Liver (tissue), 9 donors: Measurements from ENCODE around the gene SDC1. TPM values are rescaled to one million over a fixed set of nuclear protein-coding genes. Genes with fewer than 3 reads are reported as not detected.
A peak's percentile ranks its signal among the peaks of the same experiment; 100 is the strongest.

Experiments
- DNase-seq: peaks from one replicate; pipeline ENCODE4 v3.0.0-alpha.2; 2017; ENCODE audit warnings: low spot score
- H3K27ac ChIP-seq, 2 donors: one replicate each; pipeline ENCODE4 v1.7.0; 2013; ENCODE audit warnings: inconsistent platforms in 2 of 2, low read length in 2 of 2, control low read depth in 1 of 2, low read depth in 1 of 2, mild to moderate bottlenecking in 1 of 2
- H3K27me3 ChIP-seq, 4 donors: one replicate each; pipeline versions ENCODE4 v1.6.1 to v1.7.0; 2013; ENCODE audit warnings: low read length in 3 of 4, inconsistent platforms in 1 of 4, mild to moderate bottlenecking in 1 of 4, moderate library complexity in 1 of 4; ENCODE audit not compliant: control insufficient read depth in 4 of 4, insufficient read depth in 4 of 4
- H3K36me3 ChIP-seq, 4 donors: one replicate each; pipeline versions ENCODE4 v1.6.1 to v1.7.0; 2013; ENCODE audit warnings: low read length in 3 of 4, mild to moderate bottlenecking in 3 of 4, low read depth in 1 of 4, moderate library complexity in 1 of 4; ENCODE audit not compliant: control insufficient read depth in 4 of 4, insufficient read depth in 3 of 4
- H3K4me1 ChIP-seq, 4 donors: one replicate each; pipeline versions ENCODE4 v1.6.1 to v1.7.0; 2013; ENCODE audit warnings: low read length in 3 of 4, mild to moderate bottlenecking in 3 of 4, moderate library complexity in 1 of 4; ENCODE audit not compliant: control insufficient read depth in 4 of 4, insufficient read depth in 4 of 4
- H3K4me3 ChIP-seq, 3 donors: one replicate each; pipeline versions ENCODE4 v1.6.1 to v1.7.0; 2013; ENCODE audit warnings: low read length in 3 of 3, control low read depth in 1 of 3, low read depth in 1 of 3, mild to moderate bottlenecking in 1 of 3
- H3K9ac ChIP-seq, 2 donors: one replicate each; pipeline ENCODE4 v1.7.0; 2013; ENCODE audit warnings: low read length in 2 of 2, mild to moderate bottlenecking in 2 of 2, moderate library complexity in 2 of 2, control low read depth in 1 of 2, low read depth in 1 of 2
- H3K9me3 ChIP-seq, 4 donors: one replicate each; pipeline versions ENCODE4 v1.6.1 to v1.7.0; 2013; ENCODE audit warnings: low read length in 3 of 4; ENCODE audit not compliant: control insufficient read depth in 4 of 4
- ATF3 ChIP-seq: IDR thresholded peaks from 2 replicates; pipeline ENCODE4 v1.6.1; 2016; ENCODE audit warnings: antibody characterized with exemption
- CTCF ChIP-seq: fragments of 150-350 bp; IDR thresholded peaks from 2 replicates; pipeline ENCODE4 v1.5.1; 2017; ENCODE audit warnings: improper control_type of control experiment, low read depth, low read length; ENCODE audit not compliant: missing input control
- EGR1 ChIP-seq, 2 donors: IDR thresholded peaks; 2 replicates each; pipeline ENCODE4 v1.6.1; 2016 to 2018; ENCODE audit warnings: antibody characterized with exemption in 2 of 2, low read depth in 2 of 2
- FOXA1 ChIP-seq: IDR thresholded peaks from 2 replicates; pipeline ENCODE4 v1.6.1; 2016; ENCODE audit warnings: antibody characterized with exemption
- GABPA ChIP-seq, 2 donors: IDR thresholded peaks in 1 of 2; conservative IDR thresholded peaks in 1 of 2; 2 replicates each; pipeline ENCODE4 v1.6.1; 2016; ENCODE audit warnings: antibody characterized with exemption in 2 of 2, mild to moderate bottlenecking in 1 of 2, moderate library complexity in 1 of 2
- HNF4A ChIP-seq, 2 donors: conservative IDR thresholded peaks; 2 replicates each; pipeline ENCODE4 v1.6.1; 2016; ENCODE audit warnings: antibody characterized with exemption in 2 of 2, mild to moderate bottlenecking in 2 of 2
- HNF4G ChIP-seq: IDR thresholded peaks from 2 replicates; pipeline ENCODE4 v1.6.1; 2016; ENCODE audit warnings: antibody characterized with exemption
- JUND ChIP-seq, 2 donors: IDR thresholded peaks; 2 replicates each; pipeline ENCODE4 v1.6.1; 2016; ENCODE audit warnings: antibody characterized with exemption in 2 of 2
- MAX ChIP-seq: IDR thresholded peaks from 2 replicates; pipeline ENCODE4 v1.6.1; 2016; ENCODE audit warnings: antibody characterized with exemption
- NR2F2 ChIP-seq: IDR thresholded peaks from 2 replicates; pipeline ENCODE4 v1.6.1; 2016; ENCODE audit warnings: antibody characterized with exemption
- RAD21 ChIP-seq, 2 donors: IDR thresholded peaks; 2 replicates each; pipeline ENCODE4 v1.6.1; 2016; ENCODE audit warnings: antibody characterized with exemption in 2 of 2, mild to moderate bottlenecking in 2 of 2
- REST ChIP-seq: IDR thresholded peaks from 2 replicates; pipeline ENCODE4 v1.6.1; 2016; ENCODE audit warnings: antibody characterized with exemption, mild to moderate bottlenecking
- RXRA ChIP-seq, 2 donors: IDR thresholded peaks; 2 replicates each; pipeline ENCODE4 v1.6.1; 2017 to 2018; ENCODE audit warnings: antibody characterized with exemption in 2 of 2, mild to moderate bottlenecking in 1 of 2
- SP1 ChIP-seq: IDR thresholded peaks from 2 replicates; pipeline ENCODE4 v1.6.1; 2018; ENCODE audit warnings: antibody characterized with exemption, mild to moderate bottlenecking
- TAF1 ChIP-seq: conservative IDR thresholded peaks from 2 replicates; pipeline ENCODE4 v1.6.1; 2016; ENCODE audit warnings: antibody characterized with exemption, mild to moderate bottlenecking
- YY1 ChIP-seq: IDR thresholded peaks from 2 replicates; pipeline ENCODE4 v1.6.1; 2016; ENCODE audit warnings: antibody characterized with exemption, mild to moderate bottlenecking
- ZBTB33 ChIP-seq: IDR thresholded peaks from 2 replicates; pipeline ENCODE4 v1.6.1; 2016; ENCODE audit warnings: antibody characterized with exemption
- WGBS: extraction: QIAGEN DNeasy Blood & Tissue Kit; methylation state at CpG from one replicate; pipeline ENCODE4 v1.1.7; 2013; 5-methylcytosine and 5-hydroxymethylcytosine counted together
- polyA plus RNA-seq, 2 donors: library from polyadenylated mRNA; stranded (reverse) in 1 of 2; unstranded in 1 of 2; fragments of 200-250 nt in 1 of 2; fragments of >200 nt in 1 of 2; fragmentation: Nextera tagmentation in 1 of 2; extraction: Ambion mirVana in 1 of 2; gene quantifications; one replicate each; pipeline versions ENCODE4 v1.2.1 to v1.2.3, GENCODE V29; 2013 to 2015
- total RNA-seq, 2 donors: library from RNA; depleted of rRNA; stranded (reverse); fragments of >200 nt; gene quantifications; one replicate each; pipeline ENCODE4 v1.2.3, GENCODE V29; 2014
- donor health status: healthy.
- donor health status: healthy.
- donor health status: healthy.
- donor health status: healthy.
- donor health status: healthy.

SDC1 gene
- total and polyA plus RNA-seq, 4 donors, result 99.6 to 363 (median 196) TPM

- TF ChIP-seq GABPA (IDR thresholded peaks at IDR 0.05 in 1 of 2, conservative IDR thresholded peaks at IDR 0.05 in 1 of 2) (no peak), FOXA1 (no peak), TAF1 (no peak), NR2F2 (no peak), JUND (IDR thresholded peaks at IDR 0.05) (no peak), ZBTB33 (no peak), YY1 (no peak)
- H3K27me3 ChIP-seq, result no peaks in the 10 kb centered on the region
- H3K27ac ChIP-seq, result peak overlapping the region; percentile 69 to 84
- peak overlapping the region in 1 of 2 donors; percentile 28 for H3K9ac ChIP-seq
- no peak for DNase-seq
- no peak overlapping the region for H3K4me3 ChIP-seq
- peaks cover 41 to 82% (median 72%) of the 10 kb centered on the region in 4 donors for H3K4me1 ChIP-seq
- WGBS, result 82% methylated on average over 1 of the region's 1 CpG
- no peaks in the 10 kb centered on the region for H3K36me3 ChIP-seq
- no peaks in the 10 kb centered on the region for H3K9me3 ChIP-seq
Observed at GRCh38 chr2:20183373-20183772, 41.6 kb downstream of the SDC1 start.

GRCh38 chr2:20182241-20182931 is 42.5 kb downstream of the SDC1 start:
- no peak for DNase-seq
- H3K4me3 ChIP-seq, result no peak overlapping the region
- H3K27me3 ChIP-seq, result no peaks in the 10 kb centered on the region
- H3K27ac ChIP-seq, result peak overlapping the region; percentile 25 to 69
- no peaks in the 10 kb centered on the region for H3K36me3 ChIP-seq
- H3K4me1 ChIP-seq, result peaks cover 43 to 90% (median 76%) of the 10 kb centered on the region in 4 donors
- H3K9me3 ChIP-seq, result no peaks in the 10 kb centered on the region
- TF ChIP-seq YY1, result peak; percentile 69
- TF ChIP-seq HNF4A (conservative IDR thresholded peaks at IDR 0.05), result peak; percentile 45 to 68
- TF ChIP-seq RAD21 (IDR thresholded peaks at IDR 0.05), result peak in 1 of 2 donors; percentile 15
- TF ChIP-seq MAX, result peak; percentile 22
- no peak for TF ChIP-seq ZBTB33
- TF ChIP-seq SP1, result peak; percentile 43
- TF ChIP-seq CTCF, result no peak
- no peak for TF ChIP-seq EGR1 (IDR thresholded peaks at IDR 0.05; ENCODE audit: low read depth in 2 of 2)
- TF ChIP-seq HNF4G, result no peak
- peak; percentile 54 to 71 for TF ChIP-seq RXRA (IDR thresholded peaks at IDR 0.05)
- no peak for TF ChIP-seq ATF3
- TF ChIP-seq REST, result no peak
- TF ChIP-seq JUND (IDR thresholded peaks at IDR 0.05), result peak in 1 of 2 donors; percentile 65
- no peak overlapping the region for H3K9ac ChIP-seq
- WGBS, result 57% methylated on average over 16 of the region's 16 CpGs
